Measurements from ENCODE around the gene ZMYND10.

ZMYND10 gene

GRCh38 chr3:50345586-50346234 lies at the start of gene ZMYND10:
ZMYND10 (minus strand) TSS chr3:50345732; CDS start chr3:50345579, 153 bp downstream.
- no peak for ATAC-seq

More at GRCh38 chr3:50345586-50346234, at the start of gene ZMYND10:
- TF ChIP-seq ZFP3 (CRISPR knock-in tag; IDR thresholded peaks at IDR 0.05) = no peak
- no peak for TF ChIP-seq ARNTL (CRISPR knock-in tag; IDR thresholded peaks at IDR 0.05; ENCODE audit: borderline replicate concordance, low read depth)
- no peak for TF ChIP-seq ZNF70 (CRISPR knock-in tag; IDR thresholded peaks at IDR 0.05)
- no peak for TF ChIP-seq ESRRG (CRISPR knock-in tag; IDR thresholded peaks at IDR 0.05)
- TF ChIP-seq PATZ1 (CRISPR knock-in tag; IDR thresholded peaks at IDR 0.05; ENCODE audit: borderline replicate concordance) = no peak
- no peak for TF ChIP-seq TCF4 (CRISPR knock-in tag; IDR thresholded peaks at IDR 0.05; ENCODE audit: borderline replicate concordance)
- TF ChIP-seq CSDC2 (CRISPR knock-in tag; IDR thresholded peaks at IDR 0.05) = no peak
- no peak for TF ChIP-seq PPARA (CRISPR knock-in tag; IDR thresholded peaks at IDR 0.05; ENCODE audit: borderline replicate concordance)
- no peak for TF ChIP-seq POU6F1 (CRISPR knock-in tag; IDR thresholded peaks at IDR 0.05; ENCODE audit: borderline replicate concordance, low read depth)
- TF ChIP-seq TSHZ2 (CRISPR knock-in tag; IDR thresholded peaks at IDR 0.05) = no peak
- no peak for TF ChIP-seq GLIS3 (CRISPR knock-in tag; IDR thresholded peaks at IDR 0.05)
- no peak for TF ChIP-seq OSR1 (CRISPR knock-in tag; IDR thresholded peaks at IDR 0.05)
- no peak for TF ChIP-seq CREB5 (CRISPR knock-in tag; IDR thresholded peaks at IDR 0.05; ENCODE audit: low read depth)
- TF ChIP-seq CSRNP3 (CRISPR knock-in tag; IDR thresholded peaks at IDR 0.05) = no peak
- no peak for TF ChIP-seq ISL1 (CRISPR knock-in tag; IDR thresholded peaks at IDR 0.05)
- no peak for TF ChIP-seq ZNF565 (CRISPR knock-in tag; conservative IDR thresholded peaks at IDR 0.05; ENCODE audit: low read depth)
- TF ChIP-seq TOX (CRISPR knock-in tag; IDR thresholded peaks at IDR 0.05; ENCODE audit: borderline replicate concordance) = no peak
- TF ChIP-seq RARB (CRISPR knock-in tag; IDR thresholded peaks at IDR 0.05) = no peak
